SU-DHL-6 (cell line): ENCODE results near the gene ACSS1.

ENCODE experiments used
- H2AFZ ChIP-seq: fragments of 200-600 bp; sonication (generic); 2 replicates; pipeline ENCODE4 v1.6.1; 2014; ENCODE audit warnings: low read depth, mild to moderate bottlenecking, moderate library complexity, mixed read lengths, antibody characterized with exemption, low read length; ENCODE audit not compliant: severe bottlenecking
- H3F3A ChIP-seq: fragments of 200-600 bp; shearing (Covaris generic); 2 replicates; pipeline ENCODE4 v1.6.0; 2016; ENCODE audit warnings: antibody characterized with exemption, mild to moderate bottlenecking; ENCODE audit not compliant: insufficient read depth
- H3K27ac ChIP-seq: fragments of 200-600 bp; sonication (generic); 2 replicates; pipeline ENCODE4 v1.5.1; 2016; ENCODE audit warnings: low read depth, mild to moderate bottlenecking, low read length, moderate library complexity, mixed read lengths
- H3K27me3 ChIP-seq: fragments of 200-600 bp; sonication (generic), shearing (Covaris generic); 2 replicates; pipeline ENCODE4 v1.6.0; 2014; ENCODE audit warnings: mild to moderate bottlenecking, low read length
- H3K36me3 ChIP-seq: fragments of 200-600 bp; sonication (generic); 2 replicates; pipeline ENCODE4 v1.6.1; 2014; ENCODE audit warnings: mild to moderate bottlenecking, low read length, mixed read lengths
- H3K4me2 ChIP-seq: fragments of 300-600, 200-600 bp; shearing (Covaris generic), sonication (generic); 2 replicates; pipeline ENCODE4 v1.6.0; 2014; ENCODE audit warnings: low read length, low read depth, mild to moderate bottlenecking; ENCODE audit not compliant: poor library complexity, severe bottlenecking
- H3K4me3 ChIP-seq: fragments of 200-600 bp; sonication (generic); 2 replicates; pipeline ENCODE4 v1.5.1; 2014; ENCODE audit warnings: antibody characterized with exemption, low read length, mild to moderate bottlenecking, mixed read lengths; ENCODE audit not compliant: insufficient read depth, poor library complexity, severe bottlenecking
- H3K79me2 ChIP-seq: fragments of 200-600 bp; sonication (generic); 2 replicates; pipeline ENCODE4 v1.6.1; 2014; ENCODE audit warnings: mild to moderate bottlenecking, low read length, moderate library complexity; ENCODE audit not compliant: insufficient read depth
- H3K9ac ChIP-seq: fragments of 200-600 bp; sonication (generic); 2 replicates; pipeline ENCODE4 v1.7.0; 2014; ENCODE audit warnings: mild to moderate bottlenecking, low read length
- H3K9me2 ChIP-seq: fragments of 200-600 bp; sonication (generic); replicated peaks from 2 replicates; pipeline ENCODE4 v1.6.1; 2014; ENCODE audit warnings: low read length; ENCODE audit not compliant: insufficient read depth
- H3K9me3 ChIP-seq: fragments of 200-600 bp; sonication (generic); 2 replicates; pipeline ENCODE4 v1.6.1; 2014; ENCODE audit warnings: low read length, mixed read lengths; ENCODE audit not compliant: insufficient read depth
- H4K20me1 ChIP-seq: fragments of 200-600 bp; sonication (generic); 2 replicates; pipeline ENCODE4 v1.6.1; 2014; ENCODE audit warnings: low read depth, mild to moderate bottlenecking, antibody characterized with exemption, low read length, moderate library complexity, mixed read lengths
- EZH2phosphoT487 ChIP-seq: fragments of 200-600 bp; sonication (generic), shearing (Covaris generic); conservative IDR thresholded peaks from 2 replicates; pipeline ENCODE4 v1.6.1; 2018; ENCODE audit warnings: mild to moderate bottlenecking, antibody characterized with exemption, low read length, moderate library complexity, mixed read lengths
- TF ChIP-seq, protein P1 (sequence below): fragments of 200-600 bp; sonication (generic); IDR thresholded peaks from one replicate; pipeline ENCODE4 v1.5.1; 2017; ENCODE audit warnings: antibody characterized with exemption, mild to moderate bottlenecking, low read length, moderate library complexity; ENCODE audit not compliant: insufficient read depth, poor library complexity, severe bottlenecking

ACSS1 gene

GRCh38 chr20:24983896-24984295 is 74.0 kb downstream of the ACSS1 start:
- no peak for TF ChIP-seq EZH2phosphoT487

DNA sequence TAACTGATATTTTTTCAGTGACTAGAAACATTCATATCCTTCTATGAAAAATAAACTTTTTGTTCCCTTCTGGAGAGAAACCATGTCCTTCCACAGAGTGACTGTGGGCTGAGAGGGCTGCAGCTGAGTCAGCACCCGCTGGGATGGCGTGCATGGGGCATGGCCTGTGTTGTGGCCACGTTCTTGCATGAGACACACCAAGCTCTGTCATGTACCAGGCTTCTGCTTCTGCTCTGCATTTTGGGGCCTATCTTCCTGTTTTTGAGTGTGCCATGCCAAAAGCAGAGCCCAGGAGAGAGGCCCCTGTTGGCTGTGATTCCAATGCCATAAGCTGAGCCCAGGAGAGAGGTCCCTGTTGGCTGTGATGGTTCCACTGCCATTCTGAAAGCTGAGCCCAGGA is 76.1 kb downstream of the ACSS1 start:
- H3K9me3 ChIP-seq = no peaks in the 10 kb centered on the region
- H3K4me3 ChIP-seq = no peak overlapping the region
- H3K27me3 ChIP-seq = no peaks in the 10 kb centered on the region
- TF ChIP-seq EZH2phosphoT487 = no peak
- H2AFZ ChIP-seq = no peak overlapping the region
- no peak overlapping the region for H3K27ac ChIP-seq
- H3K36me3 ChIP-seq = peaks cover under 1% of the 10 kb centered on the region; the same call in 1 of the 2 replicates
- H3K4me2 ChIP-seq = no peak overlapping the region
- no peaks in the 10 kb centered on the region for H3K9me2 ChIP-seq
- peaks cover 5% of the 10 kb centered on the region; the same call in 1 of the 2 replicates for H3K79me2 ChIP-seq
- no peaks in the 10 kb centered on the region for H3F3A ChIP-seq
- H3K9ac ChIP-seq = no peak overlapping the region
- H4K20me1 ChIP-seq = no peaks in the 10 kb centered on the region

More at GRCh38 chr20:24983896-24984295, 74.0 kb downstream of the ACSS1 start:
- Histone ChIP-seq H3K36me3 (no peaks in the 10 kb centered on the region), H3K4me3 (no peak overlapping the region), H3K79me2 (peaks cover 5% of the 10 kb centered on the region; the same call in 1 of the 2 replicates), H2AFZ (no peak overlapping the region), H3F3A (no peaks in the 10 kb centered on the region), H3K4me2 (no peak overlapping the region), H4K20me1 (no peaks in the 10 kb centered on the region), H3K9me2 (no peaks in the 10 kb centered on the region), H3K9ac (no peak overlapping the region), H3K27ac (no peak overlapping the region), H3K27me3 (no peaks in the 10 kb centered on the region), H3K9me3 (no peaks in the 10 kb centered on the region)

GRCh38 chr20:24981282-24981681 is 76.7 kb downstream of the ACSS1 start:
- H3K9ac ChIP-seq = no peak overlapping the region
- no peaks in the 10 kb centered on the region for H3K27me3 ChIP-seq
- H2AFZ ChIP-seq = no peak overlapping the region
- peaks cover 5% of the 10 kb centered on the region; the same call in 1 of the 2 replicates for H3K36me3 ChIP-seq
- no peak overlapping the region for H3K4me3 ChIP-seq
- no peaks in the 10 kb centered on the region for H3K9me3 ChIP-seq
- H3K27ac ChIP-seq = no peak overlapping the region
- no peak for TF ChIP-seq EZH2phosphoT487
- TF ChIP-seq, protein P1, sequence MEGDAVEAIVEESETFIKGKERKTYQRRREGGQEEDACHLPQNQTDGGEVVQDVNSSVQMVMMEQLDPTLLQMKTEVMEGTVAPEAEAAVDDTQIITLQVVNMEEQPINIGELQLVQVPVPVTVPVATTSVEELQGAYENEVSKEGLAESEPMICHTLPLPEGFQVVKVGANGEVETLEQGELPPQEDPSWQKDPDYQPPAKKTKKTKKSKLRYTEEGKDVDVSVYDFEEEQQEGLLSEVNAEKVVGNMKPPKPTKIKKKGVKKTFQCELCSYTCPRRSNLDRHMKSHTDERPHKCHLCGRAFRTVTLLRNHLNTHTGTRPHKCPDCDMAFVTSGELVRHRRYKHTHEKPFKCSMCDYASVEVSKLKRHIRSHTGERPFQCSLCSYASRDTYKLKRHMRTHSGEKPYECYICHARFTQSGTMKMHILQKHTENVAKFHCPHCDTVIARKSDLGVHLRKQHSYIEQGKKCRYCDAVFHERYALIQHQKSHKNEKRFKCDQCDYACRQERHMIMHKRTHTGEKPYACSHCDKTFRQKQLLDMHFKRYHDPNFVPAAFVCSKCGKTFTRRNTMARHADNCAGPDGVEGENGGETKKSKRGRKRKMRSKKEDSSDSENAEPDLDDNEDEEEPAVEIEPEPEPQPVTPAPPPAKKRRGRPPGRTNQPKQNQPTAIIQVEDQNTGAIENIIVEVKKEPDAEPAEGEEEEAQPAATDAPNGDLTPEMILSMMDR = no peak
- peaks cover 4% of the 10 kb centered on the region; the same call in 1 of the 2 replicates for H3K79me2 ChIP-seq
- H3K9me2 ChIP-seq = no peaks in the 10 kb centered on the region
- no peaks in the 10 kb centered on the region for H3F3A ChIP-seq
- H4K20me1 ChIP-seq = no peaks in the 10 kb centered on the region
- H3K4me2 ChIP-seq = no peak overlapping the region

DNA sequence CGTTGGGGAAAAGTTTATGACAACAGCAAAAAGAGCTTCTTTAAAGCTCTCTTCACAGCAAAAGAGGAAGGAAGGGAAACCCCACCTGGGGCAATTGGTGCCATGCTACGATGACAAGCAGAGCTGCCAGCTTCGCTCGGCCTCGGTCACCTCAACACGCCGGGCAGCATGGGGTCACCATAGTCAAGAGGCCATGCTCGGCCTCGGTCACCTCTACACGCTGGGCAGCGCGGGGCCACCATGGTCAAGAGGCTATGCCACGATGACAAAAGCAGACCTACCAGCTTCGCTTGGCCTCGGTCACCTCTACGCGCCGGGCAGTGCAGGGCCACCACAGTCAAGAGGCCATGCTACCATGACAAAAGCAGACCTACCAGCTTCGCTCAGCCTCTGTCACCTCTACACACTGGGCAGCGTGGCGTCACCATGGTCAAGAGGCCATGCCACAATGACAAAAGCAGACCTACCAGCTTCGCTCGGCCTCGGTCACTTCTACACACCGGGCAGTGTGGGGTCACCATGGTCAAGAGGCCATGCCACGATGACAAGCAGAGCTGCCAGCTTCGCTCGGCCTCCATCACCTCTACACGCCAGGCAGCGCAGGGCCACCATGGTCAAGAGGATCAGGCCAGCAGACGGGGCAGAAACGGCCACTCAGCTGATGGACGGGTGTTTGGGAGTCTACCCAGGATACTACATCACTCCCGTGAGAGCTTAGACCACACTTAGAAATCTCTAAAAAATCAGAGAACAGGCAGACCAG is 77.5 kb downstream of the ACSS1 start:
- Histone ChIP-seq H3K9ac (no peak overlapping the region), H3K27ac (no peak overlapping the region), H3K4me3 (no peak overlapping the region), H2AFZ (no peak overlapping the region), H3F3A (no peaks in the 10 kb centered on the region), H4K20me1 (no peaks in the 10 kb centered on the region), H3K4me2 (no peak overlapping the region), H3K9me2 (no peaks in the 10 kb centered on the region), H3K79me2 (no peaks in the 10 kb centered on the region), H3K9me3 (no peaks in the 10 kb centered on the region), H3K36me3 (peaks cover 5% of the 10 kb centered on the region; the same call in 1 of the 2 replicates), H3K27me3 (no peaks in the 10 kb centered on the region)
- TF ChIP-seq, protein P1 = no peak
- TF ChIP-seq EZH2phosphoT487 = no peak
